NCI-H510A (cell line): ENCODE measurements around the gene NGEF.

Experiments
- DNase-seq: peaks from one replicate; lab custom pipeline; 2025; lab: John Stamatoyannopoulos, UW

NGEF gene

DNA sequence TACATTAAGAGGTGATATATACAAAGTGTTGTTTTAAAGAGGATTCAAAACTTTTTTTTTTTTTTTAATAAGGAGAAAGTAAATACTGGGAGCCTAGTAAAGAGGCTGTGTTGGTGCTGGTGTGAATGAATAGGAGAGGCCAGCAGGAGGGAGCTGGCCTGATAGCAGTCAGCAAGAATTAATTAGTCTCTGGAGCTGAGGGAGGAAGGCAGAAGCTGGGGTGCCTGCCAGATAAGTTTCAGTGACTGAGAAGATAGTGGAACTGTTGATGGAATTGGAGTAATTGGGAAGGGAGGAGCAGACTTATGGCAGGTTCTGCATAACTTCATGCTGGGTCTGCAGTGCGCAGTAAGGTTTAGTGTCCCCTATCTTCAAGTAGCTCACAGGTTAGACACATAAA, 179.2 kb downstream of the NGEF start:
- no peak for DNase-seq

DNA sequence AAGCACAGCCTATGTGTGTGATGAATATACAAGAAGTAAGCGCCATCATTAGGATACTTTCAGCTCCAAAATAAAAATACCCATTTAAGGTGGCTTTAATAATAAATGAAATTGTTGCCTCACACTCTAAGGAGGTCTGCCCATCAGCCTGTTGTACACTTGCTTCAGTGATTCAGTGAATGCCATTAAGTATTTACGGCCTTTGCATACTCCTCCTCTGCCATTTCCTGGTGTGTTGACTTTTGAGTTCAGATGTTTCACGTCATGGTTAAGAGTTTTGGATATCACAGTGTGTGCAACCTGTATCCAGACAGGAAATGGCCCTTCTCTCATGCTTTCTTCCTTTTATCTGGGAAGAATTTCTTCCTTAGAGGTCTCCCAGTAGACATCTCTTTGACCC, 181.6 kb downstream of the NGEF start:
- no peak for DNase-seq

DNA sequence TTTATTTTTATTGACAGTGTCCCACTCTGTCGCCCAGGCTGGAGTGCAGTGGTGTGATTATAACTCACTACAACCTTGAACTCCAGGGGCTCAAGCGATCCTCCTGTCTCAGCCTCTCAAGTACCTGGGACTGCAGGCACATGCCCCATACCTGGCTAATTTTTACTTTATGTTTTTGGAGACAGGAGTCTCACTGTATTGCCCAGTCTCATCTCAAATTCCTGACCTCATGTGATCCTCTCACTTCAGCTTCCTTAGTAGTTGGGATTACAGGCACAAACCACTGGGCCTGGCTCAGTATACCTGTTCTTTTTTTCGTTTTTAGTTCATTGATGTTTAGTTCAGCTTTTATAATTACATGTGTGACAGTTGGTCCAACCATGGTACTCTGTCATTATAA, 183.1 kb downstream of the NGEF start:
- DNase-seq = no peak
